Measurements from ENCODE around the gene RRM1. TPM values are rescaled to one million over a fixed set of nuclear protein-coding genes. Genes with fewer than 3 reads are reported as not detected.

RRM1 gene
- total RNA-seq, 1 experiment from 2014 or later = 136 TPM

DNA sequence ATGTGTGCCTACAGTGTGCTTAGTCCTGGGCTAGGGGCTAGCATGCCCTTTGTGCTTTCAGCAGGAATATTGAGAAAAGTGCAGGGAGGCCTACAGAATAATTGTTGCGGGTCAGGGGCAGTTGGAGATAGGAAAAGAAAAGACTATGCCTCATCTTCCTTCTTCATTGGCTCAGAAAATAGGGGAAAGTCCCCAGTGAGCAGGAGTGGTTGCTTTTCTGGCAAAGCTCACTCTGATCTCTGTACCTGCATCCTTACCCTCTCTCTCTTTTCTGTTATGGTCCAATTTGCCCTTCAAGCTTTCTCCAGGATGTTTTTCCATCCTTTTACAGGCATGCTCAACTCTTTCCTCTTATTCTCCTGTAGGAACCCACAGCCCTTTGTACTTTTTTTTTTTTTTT lies 29.5 kb upstream of the RRM1 start:
- Mint-ChIP-seq H3K4me1 (ENCODE audit: low read depth, unreplicated experiment) (peaks cover 36% of the 10 kb centered on the region), H3K9me3 (ENCODE audit: unreplicated experiment) (no peaks in the 10 kb centered on the region), H3K4me3 (ENCODE audit: unreplicated experiment) (no peak overlapping the region), H3K27me3 (ENCODE audit: insufficient read depth, unreplicated experiment) (no peaks in the 10 kb centered on the region), H3K27ac (ENCODE audit: unreplicated experiment) (no peak overlapping the region), H3K36me3 (ENCODE audit: insufficient read depth, unreplicated experiment) (no peaks in the 10 kb centered on the region)
- no peaks in the 10 kb centered on the region for H3K9me3 ChIP-seq
- intact Hi-C loops (cut with micrococcal nuclease; ENCODE audit: unreplicated experiment) = no loop called here
- no peaks in the 10 kb centered on the region for H3K36me3 ChIP-seq (ENCODE audit: control insufficient read depth, insufficient read depth, low read length)
- CTCF ChIA-PET = interaction anchor here (0.5 to 1.7 kb wide), 5 partner anchors 111 to 224 kb away, joined by 3 to 10 read pairs (median 3); partner anchors contain the start of gene STIM1
- no peak for DNase-seq
- POLR2A ChIA-PET = interaction anchor here (0.6 kb wide), 1 partner anchor 34 kb away, joined by 3 read pairs; no protein-coding TSS in a partner anchor
- BruUV-seq (replicated peaks) = no TSS peak
- no peaks in the 10 kb centered on the region for H3K27me3 ChIP-seq (replicated peaks; ENCODE audit: control insufficient read depth, insufficient read depth, low read length)
- TF ChIP-seq, protein P1, sequence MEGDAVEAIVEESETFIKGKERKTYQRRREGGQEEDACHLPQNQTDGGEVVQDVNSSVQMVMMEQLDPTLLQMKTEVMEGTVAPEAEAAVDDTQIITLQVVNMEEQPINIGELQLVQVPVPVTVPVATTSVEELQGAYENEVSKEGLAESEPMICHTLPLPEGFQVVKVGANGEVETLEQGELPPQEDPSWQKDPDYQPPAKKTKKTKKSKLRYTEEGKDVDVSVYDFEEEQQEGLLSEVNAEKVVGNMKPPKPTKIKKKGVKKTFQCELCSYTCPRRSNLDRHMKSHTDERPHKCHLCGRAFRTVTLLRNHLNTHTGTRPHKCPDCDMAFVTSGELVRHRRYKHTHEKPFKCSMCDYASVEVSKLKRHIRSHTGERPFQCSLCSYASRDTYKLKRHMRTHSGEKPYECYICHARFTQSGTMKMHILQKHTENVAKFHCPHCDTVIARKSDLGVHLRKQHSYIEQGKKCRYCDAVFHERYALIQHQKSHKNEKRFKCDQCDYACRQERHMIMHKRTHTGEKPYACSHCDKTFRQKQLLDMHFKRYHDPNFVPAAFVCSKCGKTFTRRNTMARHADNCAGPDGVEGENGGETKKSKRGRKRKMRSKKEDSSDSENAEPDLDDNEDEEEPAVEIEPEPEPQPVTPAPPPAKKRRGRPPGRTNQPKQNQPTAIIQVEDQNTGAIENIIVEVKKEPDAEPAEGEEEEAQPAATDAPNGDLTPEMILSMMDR (IDR thresholded peaks at IDR 0.05; ENCODE audit: insufficient read depth in 1 of 2, low read depth in 1 of 2, low read length in 1 of 2, severe bottlenecking in 1 of 2, unreplicated experiment in 1 of 2) = no peak
- H3K4me3 ChIP-seq (ENCODE audit: low read depth, low read length) = no peak overlapping the region
- H3K4me1 ChIP-seq = peaks cover 34% of the 10 kb centered on the region

DNA sequence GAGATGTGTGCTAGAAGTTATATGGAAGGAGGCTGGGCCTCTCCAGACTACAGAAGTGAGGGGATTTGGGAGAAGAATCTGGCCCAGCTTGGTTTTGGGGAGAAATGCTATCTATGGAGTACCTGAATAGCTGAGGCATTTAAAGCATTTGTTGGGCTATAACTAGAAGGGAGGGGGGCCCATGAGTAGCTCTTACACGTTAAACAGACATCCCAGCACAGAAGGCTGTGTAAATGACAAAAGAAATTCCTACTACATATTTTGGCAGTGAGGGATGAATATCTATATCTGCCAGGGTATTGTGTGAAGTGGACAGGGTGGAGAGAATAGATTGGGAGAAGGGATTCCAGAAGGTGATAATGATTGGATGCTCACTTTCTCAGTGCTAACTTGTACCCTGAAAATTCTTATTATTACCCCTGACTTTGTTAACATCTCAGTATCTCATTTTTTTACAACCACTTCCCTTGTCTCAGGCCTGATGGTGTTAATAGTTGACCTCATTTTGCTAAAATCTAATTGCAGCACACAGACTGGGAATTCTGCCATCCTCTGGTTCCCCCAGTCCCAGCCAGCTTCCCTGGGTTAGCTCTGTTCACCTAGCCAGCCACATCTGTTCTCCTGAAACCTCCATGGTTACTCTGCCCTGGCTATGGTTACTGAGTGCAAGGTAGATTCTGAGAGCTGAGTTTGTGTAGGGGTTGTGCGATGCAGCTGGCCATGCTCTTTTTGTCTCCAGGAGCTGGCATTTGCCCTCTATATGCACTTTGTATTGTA lies 28.8 kb upstream of the RRM1 start:
- H3K4me1 Mint-ChIP-seq (ENCODE audit: low read depth, unreplicated experiment) = peaks cover 29% of the 10 kb centered on the region

DNA sequence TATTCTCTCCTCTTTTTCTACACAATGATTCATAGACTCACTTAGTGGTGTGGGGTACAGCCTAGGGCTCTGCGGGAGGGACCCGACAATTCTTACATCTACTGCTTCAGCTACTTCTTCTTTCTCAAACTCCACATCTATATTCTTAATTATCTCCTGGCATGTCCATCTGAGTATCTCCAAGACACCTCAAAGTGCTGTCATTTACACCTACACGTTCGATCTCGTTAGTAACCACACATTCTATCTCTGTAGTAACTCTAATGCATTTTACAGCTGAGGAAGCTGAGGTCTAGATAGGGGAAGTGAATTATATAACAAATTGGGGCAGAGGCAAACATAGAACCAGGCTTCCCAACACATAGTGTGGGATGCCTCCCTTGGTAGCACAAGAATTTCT lies 27.7 kb upstream of the RRM1 start:
- Histone ChIP-seq H3K9me3 (no peaks in the 10 kb centered on the region), H3K4me3 (ENCODE audit: low read depth, low read length) (no peak overlapping the region), H3K36me3 (ENCODE audit: control insufficient read depth, insufficient read depth, low read length) (no peaks in the 10 kb centered on the region), H3K27me3 (replicated peaks; ENCODE audit: control insufficient read depth, insufficient read depth, low read length) (no peaks in the 10 kb centered on the region), H3K4me1 (peaks cover 19% of the 10 kb centered on the region; the same call in 1 of the 2 replicates)
- Mint-ChIP-seq H3K4me3 (ENCODE audit: unreplicated experiment) (no peak overlapping the region), H3K4me1 (ENCODE audit: low read depth, unreplicated experiment) (peaks cover 26% of the 10 kb centered on the region), H3K9me3 (ENCODE audit: unreplicated experiment) (no peaks in the 10 kb centered on the region), H3K36me3 (ENCODE audit: insufficient read depth, unreplicated experiment) (no peaks in the 10 kb centered on the region), H3K27ac (ENCODE audit: unreplicated experiment) (no peak overlapping the region), H3K27me3 (ENCODE audit: insufficient read depth, unreplicated experiment) (no peaks in the 10 kb centered on the region)
- no TSS peak for BruUV-seq (replicated peaks)
- CTCF ChIA-PET = no interaction called here
- intact Hi-C loops (cut with micrococcal nuclease; ENCODE audit: unreplicated experiment) = no loop called here
- POLR2A ChIA-PET = no interaction called here
- no peak for DNase-seq
- TF ChIP-seq, protein P1 (IDR thresholded peaks at IDR 0.05; ENCODE audit: insufficient read depth in 1 of 2, low read depth in 1 of 2, low read length in 1 of 2, severe bottlenecking in 1 of 2, unreplicated experiment in 1 of 2) = no peak

More for the DNA sequence above, 28.8 kb upstream of the RRM1 start:
- no peaks in the 10 kb centered on the region for H3K27me3 Mint-ChIP-seq (ENCODE audit: insufficient read depth, unreplicated experiment)
- no peaks in the 10 kb centered on the region for H3K36me3 ChIP-seq (ENCODE audit: control insufficient read depth, insufficient read depth, low read length)
- POLR2A ChIA-PET = interaction anchor here (0.6 kb wide), 1 partner anchor 33 kb away, joined by 3 read pairs; no protein-coding TSS in a partner anchor
- BruUV-seq (replicated peaks) = no TSS peak
- H3K9me3 Mint-ChIP-seq (ENCODE audit: unreplicated experiment) = no peaks in the 10 kb centered on the region
- DNase-seq = no peak
- H3K27ac Mint-ChIP-seq (ENCODE audit: unreplicated experiment) = peak overlapping the region; percentile 13
- no peaks in the 10 kb centered on the region for H3K36me3 Mint-ChIP-seq (ENCODE audit: insufficient read depth, unreplicated experiment)
- H3K4me1 ChIP-seq = peaks cover 27% of the 10 kb centered on the region
- TF ChIP-seq, protein P1 (IDR thresholded peaks at IDR 0.05; ENCODE audit: insufficient read depth in 1 of 2, low read depth in 1 of 2, low read length in 1 of 2, severe bottlenecking in 1 of 2, unreplicated experiment in 1 of 2) = no peak
- no peak overlapping the region for H3K4me3 Mint-ChIP-seq (ENCODE audit: unreplicated experiment)
- H3K27me3 ChIP-seq (replicated peaks; ENCODE audit: control insufficient read depth, insufficient read depth, low read length) = no peaks in the 10 kb centered on the region
- CTCF ChIA-PET = interaction anchor here (0.5 to 1.7 kb wide), 5 partner anchors 112 to 224 kb away, joined by 3 to 10 read pairs (median 3); partner anchors contain the start of gene STIM1
- no peak overlapping the region for H3K4me3 ChIP-seq (ENCODE audit: low read depth, low read length)
- intact Hi-C loops (cut with micrococcal nuclease; ENCODE audit: unreplicated experiment) = no loop called here
- no peaks in the 10 kb centered on the region for H3K9me3 ChIP-seq
